Cardiac fibroblast (primary cell): ENCODE measurements around the gene MAP4K5.

Experiments used
- DNase-seq, 2 donors: peaks; one replicate each; pipeline versions ENCODE4 v3.0.0 to v3.0.0-alpha.2; 2010; ENCODE audit warnings: low read depth in 2 of 2
- H3K4me3 ChIP-seq, 2 donors: replicated peaks in 1 of 2; 1 replicate in 1 of 2; 2 replicates in 1 of 2; pipeline ENCODE4 v1.5.1; 2011; ENCODE audit warnings: low read depth in 2 of 2, low read length in 2 of 2, mild to moderate bottlenecking in 2 of 2, moderate library complexity in 1 of 2
- TF ChIP-seq, protein P1 (sequence below): IDR thresholded peaks from one replicate; pipeline ENCODE4 v1.5.1; 2011; ENCODE audit warnings: low read depth, mild to moderate bottlenecking, low read length, inconsistent platforms

The MAP4K5 gene

GRCh38 chr14:50479041-50479440, 53.3 kb downstream of the MAP4K5 start:
- H3K4me3 ChIP-seq, result no peak overlapping the region
- no peak for DNase-seq
- TF ChIP-seq, protein P1, sequence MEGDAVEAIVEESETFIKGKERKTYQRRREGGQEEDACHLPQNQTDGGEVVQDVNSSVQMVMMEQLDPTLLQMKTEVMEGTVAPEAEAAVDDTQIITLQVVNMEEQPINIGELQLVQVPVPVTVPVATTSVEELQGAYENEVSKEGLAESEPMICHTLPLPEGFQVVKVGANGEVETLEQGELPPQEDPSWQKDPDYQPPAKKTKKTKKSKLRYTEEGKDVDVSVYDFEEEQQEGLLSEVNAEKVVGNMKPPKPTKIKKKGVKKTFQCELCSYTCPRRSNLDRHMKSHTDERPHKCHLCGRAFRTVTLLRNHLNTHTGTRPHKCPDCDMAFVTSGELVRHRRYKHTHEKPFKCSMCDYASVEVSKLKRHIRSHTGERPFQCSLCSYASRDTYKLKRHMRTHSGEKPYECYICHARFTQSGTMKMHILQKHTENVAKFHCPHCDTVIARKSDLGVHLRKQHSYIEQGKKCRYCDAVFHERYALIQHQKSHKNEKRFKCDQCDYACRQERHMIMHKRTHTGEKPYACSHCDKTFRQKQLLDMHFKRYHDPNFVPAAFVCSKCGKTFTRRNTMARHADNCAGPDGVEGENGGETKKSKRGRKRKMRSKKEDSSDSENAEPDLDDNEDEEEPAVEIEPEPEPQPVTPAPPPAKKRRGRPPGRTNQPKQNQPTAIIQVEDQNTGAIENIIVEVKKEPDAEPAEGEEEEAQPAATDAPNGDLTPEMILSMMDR, result no peak

DNA sequence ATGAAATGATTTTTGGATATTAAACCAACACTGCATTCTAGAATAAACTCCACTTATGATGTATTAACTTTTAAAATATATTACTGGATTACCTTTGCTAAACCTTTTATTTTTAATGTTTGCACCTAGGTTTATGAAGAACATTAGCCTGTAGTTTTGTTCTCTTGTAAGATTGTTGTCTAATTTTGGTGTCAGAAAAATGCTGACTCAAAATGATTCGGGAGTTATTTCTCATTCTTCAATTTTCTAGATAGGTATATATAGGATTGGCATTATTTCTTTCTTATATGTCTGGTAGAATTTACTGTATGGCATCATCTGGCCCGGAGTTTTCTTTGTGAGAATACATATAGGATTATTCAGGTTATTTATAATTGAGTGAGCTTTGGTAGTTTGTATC, 54.6 kb downstream of the MAP4K5 start:
- TF ChIP-seq, protein P1, result no peak
- no peak overlapping the region for H3K4me3 ChIP-seq
- no peak for DNase-seq

DNA sequence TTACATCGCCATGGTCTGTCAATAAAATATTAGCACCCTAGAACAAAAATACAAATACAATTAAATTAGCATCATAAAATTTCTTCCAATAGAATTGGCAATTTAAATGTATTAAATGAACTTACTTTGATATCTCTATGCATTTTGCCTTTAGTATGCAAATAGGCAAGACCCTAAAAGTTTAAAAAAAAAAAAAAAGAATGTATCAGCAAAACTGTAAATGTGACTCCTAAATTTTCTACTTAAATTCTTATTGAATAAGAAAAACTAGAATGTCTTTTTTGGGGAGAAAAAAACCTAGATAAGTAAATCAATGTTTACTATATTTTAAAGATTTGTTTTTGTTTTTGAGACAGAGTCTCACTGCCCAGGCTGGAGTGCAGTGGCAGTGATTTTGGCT, 56.2 kb downstream of the MAP4K5 start:
- no peak for DNase-seq
- TF ChIP-seq, protein P1, result no peak
- H3K4me3 ChIP-seq, result no peak overlapping the region

DNA sequence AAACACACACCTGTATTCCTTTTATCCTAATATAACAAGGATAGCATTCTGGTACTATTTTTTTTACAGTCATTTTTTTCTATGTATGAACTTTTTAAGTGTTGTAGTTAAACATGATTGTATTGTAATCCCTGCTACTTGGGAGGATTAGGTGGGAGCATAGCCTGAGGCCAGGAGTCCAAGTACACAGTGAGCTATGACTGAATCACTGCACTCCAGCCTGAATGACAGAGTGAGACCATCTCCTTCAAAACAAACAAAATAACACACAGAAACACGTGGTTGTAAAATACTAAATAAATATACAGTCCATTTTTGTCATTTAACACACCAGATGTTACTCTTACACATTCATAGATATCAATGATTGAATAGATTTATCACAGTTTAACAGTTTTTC, 56.9 kb downstream of the MAP4K5 start:
- peak in 1 of 2 donors; percentile 33 for DNase-seq
- no peak overlapping the region for H3K4me3 ChIP-seq
- TF ChIP-seq, protein P1, result no peak

GRCh38 chr14:50471838-50472465, 60.4 kb downstream of the MAP4K5 start:
- no peak overlapping the region for H3K4me3 ChIP-seq
- TF ChIP-seq, protein P1, result no peak
- DNase-seq, result no peak

DNA sequence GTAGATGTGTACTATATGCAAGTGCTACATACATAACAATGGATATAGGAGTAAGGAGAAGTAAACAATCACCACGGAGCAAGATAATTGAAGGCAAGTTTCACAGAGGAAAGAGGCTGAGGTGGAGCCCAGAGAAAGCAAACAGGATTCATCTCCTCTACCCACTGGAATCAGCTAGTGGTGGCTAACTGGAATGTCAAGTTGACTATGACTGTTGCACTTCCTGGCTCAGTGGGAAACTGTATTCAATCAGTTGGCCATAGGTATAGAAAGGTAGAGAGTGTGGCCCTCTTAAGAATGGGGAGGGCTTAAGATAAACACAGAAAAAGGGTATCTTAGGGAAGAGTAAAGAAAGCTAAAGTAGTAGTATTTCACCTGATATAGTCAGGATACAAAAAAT, 62.4 kb downstream of the MAP4K5 start:
- TF ChIP-seq, protein P1, result no peak
- no peak for DNase-seq
- H3K4me3 ChIP-seq, result no peak overlapping the region

DNA sequence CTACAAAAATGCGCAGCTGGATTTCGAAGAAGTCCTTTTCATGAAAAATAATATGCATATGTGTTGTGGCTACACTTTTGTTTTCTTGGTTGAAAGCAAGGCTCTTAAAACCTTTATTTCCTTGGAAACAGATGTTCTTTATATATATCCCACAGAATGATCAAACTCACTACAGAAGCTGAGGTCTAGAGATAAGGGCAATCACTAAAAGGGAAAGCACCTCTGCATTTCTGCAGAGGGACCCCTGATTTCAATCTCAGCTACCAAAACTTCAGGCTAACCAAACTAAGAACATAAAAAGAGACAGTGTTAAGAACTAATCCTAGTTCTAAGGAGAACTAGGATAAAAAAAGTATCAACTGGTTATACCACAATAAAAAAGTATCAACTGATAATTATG, 70.3 kb downstream of the MAP4K5 start:
- no peak for DNase-seq
- no peak overlapping the region for H3K4me3 ChIP-seq
- TF ChIP-seq, protein P1, result no peak
